ENCODE results near the gene GALNT9.

GRCh38 chr12:132161796-132162507, 167.4 kb downstream of the GALNT9 start:
- TF ChIP-seq CTCF (IDR thresholded peaks at IDR 0.05) (no peak), POLR2AphosphoS5 (IDR thresholded peaks at IDR 0.05) (no peak), EP300 (IDR thresholded peaks at IDR 0.05) (no peak)

All from sigmoid colon (tissue), 4 donors.